Measurements from ENCODE around the gene ENTHD1.

Gene ENTHD1

DNA sequence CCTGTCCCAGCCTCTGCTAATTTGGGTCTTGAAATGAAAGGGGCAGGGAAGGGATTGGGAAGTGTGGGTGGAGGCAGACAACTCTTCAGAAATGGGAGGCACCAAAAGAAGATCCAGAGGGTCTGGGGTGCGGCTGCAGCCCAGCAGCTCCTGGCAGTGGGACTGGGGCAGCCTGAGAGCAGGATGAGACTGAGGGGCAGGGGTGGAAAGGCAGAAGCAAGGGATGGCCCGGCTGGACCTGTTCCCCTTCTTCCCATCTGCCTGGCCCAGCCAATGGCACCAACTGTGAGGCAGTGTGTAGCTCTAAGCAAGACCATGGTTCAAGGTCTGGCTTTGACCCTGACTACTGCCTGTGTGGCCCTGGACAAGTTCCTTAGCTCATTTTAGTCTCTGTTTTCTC, 160.4 kb downstream of the ENTHD1 start:
- DNase-seq (ENCODE audit: low read depth in 2 of 2), result no peak

DNA sequence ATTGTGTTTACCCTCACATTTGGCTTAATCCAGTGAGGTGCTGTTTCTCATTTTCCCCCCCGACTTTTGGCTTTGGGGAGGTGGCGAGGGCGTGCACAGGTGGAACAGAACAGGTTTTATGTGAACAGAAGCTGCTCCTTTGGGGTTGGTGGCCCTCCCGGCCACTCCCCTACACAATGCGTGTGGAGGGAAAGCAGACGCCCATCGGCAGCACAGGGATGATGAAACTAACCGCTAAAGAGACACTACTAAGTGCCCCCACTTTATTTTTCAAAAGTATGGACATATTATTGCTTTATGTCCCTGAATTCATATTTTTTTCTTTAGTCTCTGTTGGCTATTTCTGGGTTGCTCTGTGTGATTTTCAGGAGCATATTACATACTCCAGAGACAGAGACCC, 160.9 kb downstream of the ENTHD1 start:
- no peak for DNase-seq (ENCODE audit: low read depth in 2 of 2)

DNA sequence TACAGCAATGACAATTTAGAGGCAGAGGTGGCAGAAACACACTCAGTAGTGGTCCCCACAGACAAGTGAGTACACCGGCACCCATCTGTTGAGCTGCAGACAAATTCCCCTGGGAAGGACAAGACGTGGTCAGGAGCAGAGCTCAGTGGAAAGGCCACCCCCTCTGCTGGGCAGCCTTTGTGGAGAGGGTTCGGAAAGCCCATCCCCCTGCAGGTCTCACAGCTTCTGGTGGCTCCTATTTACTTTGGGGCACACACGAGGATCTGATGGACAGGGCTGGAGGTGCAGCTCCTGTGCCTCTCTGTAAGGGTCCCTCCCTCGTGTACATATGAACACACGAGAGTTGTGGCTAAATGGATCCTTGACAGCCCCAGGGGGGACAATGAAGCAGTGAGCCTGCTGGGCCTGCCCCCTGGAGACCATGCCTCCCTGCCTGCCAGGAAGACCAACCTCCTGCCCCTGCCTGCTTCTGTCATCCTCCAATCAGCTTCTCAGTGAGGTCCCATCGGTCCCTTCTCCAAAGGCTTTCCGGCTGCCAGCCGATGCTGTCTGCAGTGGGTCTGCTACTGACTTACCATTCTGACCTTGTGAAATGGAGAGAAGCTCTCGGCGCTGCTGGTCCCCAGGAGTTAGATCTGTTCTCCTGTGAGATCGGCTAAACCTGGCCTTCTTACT, 161.5 kb downstream of the ENTHD1 start:
- no peak for DNase-seq (ENCODE audit: low read depth in 2 of 2)

DNA sequence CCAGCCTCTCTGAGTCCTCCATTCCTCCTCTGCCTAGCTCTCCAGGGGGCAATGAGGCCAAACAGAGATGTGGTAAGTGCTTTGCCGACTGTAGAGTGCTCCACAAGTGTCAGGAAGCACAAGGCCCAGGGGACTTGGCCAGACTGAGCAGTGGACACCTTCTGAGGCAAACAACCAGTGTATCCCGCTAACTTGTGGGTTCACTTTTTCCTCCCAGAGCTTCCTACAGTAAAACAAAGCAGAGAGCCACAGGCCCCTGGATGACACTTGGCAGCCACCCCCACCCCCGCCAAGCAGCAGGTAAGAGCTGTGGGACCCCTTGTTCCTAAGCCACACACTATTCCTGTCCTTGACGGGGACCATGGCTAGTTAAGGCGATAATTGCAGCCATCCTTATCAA, 162.1 kb downstream of the ENTHD1 start:
- DNase-seq (ENCODE audit: low read depth in 2 of 2), result no peak

DNA sequence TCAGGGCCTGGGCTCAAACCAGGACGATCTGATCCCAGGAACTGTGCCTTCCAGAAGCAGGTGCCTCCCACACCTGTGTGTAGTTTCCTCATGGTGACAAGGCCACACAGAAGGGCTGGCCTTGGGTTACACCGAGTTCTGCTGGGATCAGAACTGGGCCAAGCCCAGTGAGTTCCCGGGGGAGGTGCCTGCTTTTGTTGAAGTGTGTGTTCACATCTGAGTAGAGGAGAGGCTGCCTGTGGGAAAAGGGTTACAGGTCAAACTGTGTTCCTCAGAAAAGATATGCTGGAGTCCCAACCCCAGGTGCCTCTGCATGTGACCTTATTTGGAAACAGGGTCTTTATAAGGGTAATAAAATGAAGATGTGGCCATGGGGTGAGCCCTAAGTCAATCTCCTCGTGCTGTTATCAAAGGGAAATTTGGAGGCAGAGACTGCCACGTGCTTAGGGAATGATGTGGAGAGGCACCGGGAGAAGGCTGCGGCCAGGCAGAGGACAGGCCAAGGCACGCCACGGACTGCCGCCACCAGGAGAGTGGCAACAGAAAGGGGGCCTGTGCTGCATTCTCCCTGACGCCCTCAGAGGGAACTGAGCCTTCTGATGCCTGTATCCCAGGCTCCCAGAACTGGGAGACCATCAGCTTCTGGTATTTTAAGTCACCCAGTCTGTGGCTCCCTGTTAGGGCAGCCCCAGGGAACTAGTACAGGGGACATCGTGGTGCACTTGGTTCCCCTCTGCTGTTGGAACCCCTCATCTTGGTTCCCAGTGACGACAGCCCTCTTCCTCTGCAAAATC, 164.2 kb downstream of the ENTHD1 start:
- DNase-seq (ENCODE audit: low read depth in 2 of 2), result no peak

DNA sequence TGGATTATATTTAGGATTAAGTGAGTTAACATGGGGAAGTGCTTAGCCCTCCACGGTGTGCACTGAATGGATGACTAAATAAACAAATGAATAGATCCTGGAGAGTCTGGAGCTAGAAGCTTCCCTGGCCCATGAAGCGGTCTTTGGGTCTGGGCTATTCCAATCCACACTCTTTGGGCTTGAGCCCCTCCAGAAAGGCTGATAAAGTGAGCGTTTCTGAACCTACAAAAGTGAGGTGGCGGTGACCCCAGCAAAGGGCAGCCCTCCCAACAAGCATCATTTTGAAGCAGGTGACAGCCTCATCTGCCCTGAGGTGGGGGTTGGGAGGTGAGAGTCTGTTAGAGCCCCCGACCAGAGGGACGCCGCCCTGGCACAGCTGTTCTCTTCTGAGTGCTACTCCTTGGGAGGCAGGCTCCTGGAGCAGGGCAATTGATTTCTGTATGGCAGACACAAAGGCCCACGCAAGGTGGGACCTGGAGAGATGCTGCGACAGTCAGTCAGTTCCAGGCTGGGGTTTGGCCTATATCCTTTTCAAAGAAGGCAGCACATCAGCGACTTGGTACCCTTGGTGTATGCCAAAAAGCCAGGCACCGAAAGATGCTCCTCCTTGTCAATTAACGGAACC, 165.2 kb downstream of the ENTHD1 start:
- no peak for DNase-seq (ENCODE audit: low read depth in 2 of 2)

DNA sequence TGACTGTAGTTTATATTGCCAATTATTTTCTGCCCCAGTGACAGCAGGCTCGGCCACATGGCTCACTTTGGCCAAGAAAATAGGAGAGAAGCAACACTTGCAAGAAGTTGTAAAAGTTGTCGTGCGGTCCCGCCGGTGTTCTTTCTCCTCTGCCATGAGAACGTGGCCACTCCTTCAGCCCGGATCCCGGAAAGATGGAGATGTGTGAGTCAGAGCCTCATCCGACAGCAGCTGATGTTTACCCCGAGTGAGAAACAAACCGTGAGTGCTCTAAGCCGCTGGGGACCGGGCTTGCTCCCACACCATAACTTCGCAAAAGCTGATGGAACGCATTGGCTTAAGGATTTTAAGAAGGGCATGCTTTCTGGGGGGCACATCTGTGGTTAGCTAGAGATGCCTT, 166.0 kb downstream of the ENTHD1 start:
- no peak for DNase-seq (ENCODE audit: low read depth in 2 of 2)

DNA sequence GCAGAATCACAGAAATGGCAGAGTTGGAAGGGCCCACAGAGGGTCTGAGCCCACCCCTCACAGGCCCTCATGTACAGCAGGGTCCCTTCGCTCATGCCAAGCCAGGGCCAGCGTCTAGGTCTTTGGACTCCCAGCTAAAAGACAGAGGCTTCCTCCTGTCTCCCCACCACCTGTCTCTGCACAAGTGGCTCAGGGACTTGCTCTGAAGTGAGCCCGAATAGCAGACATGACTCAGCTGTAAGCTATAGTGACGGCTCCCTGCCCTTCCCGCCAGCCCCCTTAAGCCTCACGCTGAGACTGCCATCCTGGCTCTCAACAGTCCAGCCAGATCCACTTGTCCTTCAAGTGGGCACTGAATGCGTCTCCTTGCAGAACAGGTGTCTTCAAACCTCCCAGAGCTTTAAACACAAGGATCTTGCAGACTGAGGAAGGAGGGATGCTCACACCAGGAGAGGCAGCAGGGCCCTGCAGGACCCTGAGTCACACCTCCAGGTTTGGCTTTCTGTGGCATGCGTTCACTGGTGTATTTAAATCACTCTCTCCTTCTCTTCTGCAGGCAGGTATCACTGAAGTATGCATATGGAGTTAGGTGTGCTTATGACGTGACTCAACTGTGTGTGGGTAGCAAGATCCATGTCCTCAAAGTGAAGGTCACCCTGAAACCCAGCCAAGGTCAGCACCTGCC, 168.1 kb downstream of the ENTHD1 start:
- DNase-seq (ENCODE audit: low read depth in 2 of 2), result no peak

DNA sequence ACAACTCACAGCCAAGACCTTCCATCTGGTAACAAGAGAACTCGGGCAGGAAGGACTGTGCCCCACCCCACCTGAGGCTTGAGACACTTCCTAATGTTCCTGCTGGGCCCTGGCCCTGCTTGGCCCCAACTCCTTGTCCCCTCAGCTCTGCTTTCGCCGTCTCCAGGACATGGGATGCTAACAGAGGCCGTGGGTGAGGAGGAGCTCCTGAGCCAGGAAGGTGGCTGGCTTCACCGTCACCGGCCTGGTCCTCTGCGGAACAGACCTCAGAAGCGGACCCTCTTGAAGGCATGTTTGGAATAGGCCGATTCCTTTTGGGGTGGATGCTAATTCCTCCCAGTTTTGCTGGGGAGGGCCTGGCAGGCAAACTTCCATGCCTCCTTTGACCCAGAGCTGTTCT, 168.7 kb downstream of the ENTHD1 start:
- DNase-seq (ENCODE audit: low read depth in 2 of 2), result no peak

DNA sequence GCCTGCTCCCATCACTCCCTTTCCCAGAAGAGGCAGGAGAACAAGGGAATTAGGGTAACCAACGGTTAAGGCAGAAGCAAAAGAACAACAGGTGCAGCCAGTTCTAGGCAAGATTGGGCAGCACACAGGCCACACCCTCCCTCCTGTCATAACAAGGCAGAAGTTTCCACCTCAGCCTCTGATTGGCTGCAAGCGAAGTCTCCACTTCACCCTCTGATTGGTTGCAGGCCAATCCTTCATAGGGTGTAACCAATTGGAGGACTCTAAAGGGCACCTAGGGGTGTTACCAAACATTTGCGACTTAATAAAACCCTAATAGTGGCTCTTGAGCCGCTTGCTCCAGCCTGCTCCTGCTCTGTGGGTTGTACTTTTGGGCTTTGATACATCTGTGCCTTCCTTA, 169.2 kb downstream of the ENTHD1 start:
- no peak for DNase-seq (ENCODE audit: low read depth in 2 of 2)

DNA sequence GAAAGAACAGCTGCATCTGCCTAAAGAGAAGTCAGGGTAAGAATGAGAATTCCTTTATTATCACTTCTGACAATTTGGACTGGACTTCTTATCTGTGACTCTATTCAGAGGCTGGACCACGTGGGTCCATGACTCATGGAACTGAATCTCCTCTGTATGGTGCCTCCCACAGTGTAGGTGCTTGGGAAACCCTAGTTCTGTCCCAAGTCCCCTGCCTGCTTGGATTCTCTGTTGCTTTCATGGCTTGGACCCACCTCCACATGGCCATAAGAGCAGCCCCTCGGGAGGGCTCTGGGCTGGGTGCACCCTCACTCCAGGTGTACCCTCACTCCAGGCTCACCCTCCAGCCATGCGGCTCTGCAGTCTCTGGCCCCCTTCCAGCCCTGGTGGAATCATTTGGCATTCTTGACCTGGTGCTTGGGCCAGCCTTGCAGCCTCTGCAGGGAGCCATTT, 169.6 kb downstream of the ENTHD1 start:
- no peak for DNase-seq (ENCODE audit: low read depth in 2 of 2)

DNA sequence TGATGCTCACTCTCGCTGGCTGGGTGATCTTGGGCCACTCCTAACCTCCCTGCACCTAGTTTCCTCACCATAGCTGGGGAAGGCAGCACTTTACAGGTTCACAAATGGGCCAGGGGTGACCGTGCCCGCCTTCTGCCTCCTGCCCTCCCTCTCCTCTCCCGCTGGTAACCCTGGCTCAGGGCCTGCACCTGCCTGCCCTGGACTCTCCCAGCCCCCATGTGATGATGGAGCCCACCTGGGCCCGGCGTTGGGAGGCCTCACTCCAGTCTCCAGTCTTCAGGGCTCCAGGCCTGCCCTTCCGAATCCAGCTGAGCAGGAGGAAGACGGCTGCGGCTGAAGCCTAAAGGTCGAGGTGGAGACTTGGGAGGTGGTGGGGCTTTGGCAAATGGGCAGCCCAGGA, 170.1 kb downstream of the ENTHD1 start:
- no peak for DNase-seq (ENCODE audit: low read depth in 2 of 2)

DNA sequence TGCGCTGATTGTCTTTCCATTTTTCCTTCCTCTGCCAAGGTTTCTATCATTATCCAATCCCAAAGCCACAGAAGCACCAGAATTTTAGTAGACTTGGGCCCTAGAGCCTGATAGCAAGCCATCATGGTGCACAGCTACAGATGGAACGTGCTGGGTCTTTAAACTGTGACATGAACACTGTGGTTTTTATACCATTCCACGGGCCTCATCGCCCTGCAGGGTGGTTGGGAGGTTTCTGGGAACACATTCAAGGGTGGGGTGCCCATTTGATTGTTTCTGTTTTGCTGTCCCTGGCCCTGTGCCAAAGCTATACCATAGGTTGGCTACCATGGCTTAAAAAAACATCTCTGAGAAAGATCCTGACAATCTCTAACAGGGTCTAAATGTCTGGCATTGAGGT, 171.1 kb downstream of the ENTHD1 start:
- no peak for DNase-seq (ENCODE audit: low read depth in 2 of 2)

DNA sequence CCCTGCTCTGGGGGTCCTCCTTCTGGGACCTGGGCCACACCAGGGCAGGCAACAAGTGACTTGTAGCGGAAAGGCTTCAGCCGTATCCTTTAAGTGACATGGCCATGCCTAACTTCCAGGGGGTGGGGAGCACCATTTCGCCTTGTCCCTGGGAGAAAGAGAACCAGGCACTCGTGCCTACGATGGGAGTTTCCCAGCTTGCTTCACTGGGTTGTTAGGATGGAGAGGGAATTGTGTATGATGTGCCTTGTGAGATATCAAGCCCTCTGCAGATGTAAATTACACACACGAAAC, 171.6 kb downstream of the ENTHD1 start:
- no peak for DNase-seq (ENCODE audit: low read depth in 2 of 2)

DNA sequence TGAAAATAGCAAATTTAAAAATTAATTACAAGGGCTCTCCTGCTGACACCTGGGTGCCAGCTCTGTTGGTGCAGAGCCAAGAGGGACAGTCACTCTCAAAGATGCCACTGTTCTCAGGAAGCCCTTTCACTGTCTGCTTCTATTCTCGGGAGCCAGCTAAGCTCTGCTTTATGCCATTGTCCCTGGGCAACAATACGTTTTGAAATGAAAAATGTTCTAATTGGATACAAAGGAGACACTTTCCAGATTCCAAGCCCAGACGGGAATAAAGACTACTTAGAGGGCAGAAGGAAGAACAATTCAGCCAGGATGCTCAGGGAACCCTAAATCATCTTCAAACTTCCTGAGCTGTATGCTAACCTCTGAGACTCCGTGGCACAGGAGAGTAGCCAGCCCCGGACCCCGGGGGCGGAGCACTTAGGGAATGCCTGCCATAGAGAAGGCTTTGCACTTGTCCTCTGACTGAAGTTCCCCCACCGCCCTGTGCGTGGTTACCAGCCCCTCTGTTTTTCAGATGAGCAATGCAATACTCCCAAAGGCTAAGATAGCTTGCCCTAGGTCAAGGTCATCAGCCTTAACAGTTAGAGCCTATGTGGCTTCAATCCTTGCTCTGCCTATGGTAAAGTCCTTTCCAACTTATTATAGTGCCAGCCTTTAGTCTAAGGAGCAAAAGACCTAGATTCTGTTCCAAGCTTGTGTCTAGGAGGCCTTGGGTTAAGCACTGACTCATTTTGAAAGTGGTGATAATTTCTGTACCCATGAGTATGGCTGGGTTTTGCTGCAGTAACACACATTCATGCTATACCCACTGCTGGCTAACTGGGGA, 172.1 kb downstream of the ENTHD1 start:
- DNase-seq (ENCODE audit: low read depth in 2 of 2), result no peak

DNA sequence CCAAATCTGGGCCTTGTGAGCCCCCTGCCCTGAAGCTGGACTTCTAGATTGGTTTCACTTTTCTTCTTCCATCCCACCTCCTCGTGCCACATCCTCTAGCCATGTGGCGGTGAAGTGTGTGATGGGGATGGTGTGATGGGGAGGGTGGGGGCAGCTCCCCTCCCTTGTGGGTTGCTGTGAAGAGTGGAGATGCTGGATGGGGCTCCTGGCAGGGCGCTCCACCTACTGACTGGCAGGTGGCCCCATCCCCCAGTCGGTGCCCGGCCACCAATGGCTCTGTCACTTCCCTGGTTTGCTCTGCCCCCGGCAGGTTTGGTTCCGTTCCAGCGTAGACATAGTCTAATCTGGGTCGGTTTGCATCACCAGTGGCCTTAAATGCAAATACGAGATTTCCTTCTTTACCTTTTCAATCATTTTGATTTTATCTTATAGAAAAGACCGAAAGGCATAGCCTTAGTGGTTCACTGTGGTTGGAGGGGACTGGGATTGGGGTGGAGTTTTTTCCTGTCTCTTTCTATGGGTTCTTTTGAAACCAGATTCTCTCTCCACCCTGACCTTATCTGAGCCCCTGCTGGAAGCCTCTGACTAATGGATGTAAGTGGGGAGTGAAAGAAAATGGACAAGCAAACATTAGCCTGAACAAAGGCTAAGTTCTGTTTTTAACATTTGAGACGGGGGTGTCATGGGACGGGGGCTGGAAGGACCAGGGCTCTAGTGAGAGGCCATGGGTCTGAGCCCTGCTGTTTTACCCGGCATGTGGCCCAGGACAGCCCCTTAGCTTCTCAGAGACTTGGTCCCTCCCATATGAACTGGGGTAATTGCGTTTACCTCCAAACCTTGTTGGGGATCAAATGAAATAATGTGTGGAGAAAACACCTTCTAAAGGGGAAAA, 173.8 kb downstream of the ENTHD1 start:
- no peak for DNase-seq (ENCODE audit: low read depth in 2 of 2)

DNA sequence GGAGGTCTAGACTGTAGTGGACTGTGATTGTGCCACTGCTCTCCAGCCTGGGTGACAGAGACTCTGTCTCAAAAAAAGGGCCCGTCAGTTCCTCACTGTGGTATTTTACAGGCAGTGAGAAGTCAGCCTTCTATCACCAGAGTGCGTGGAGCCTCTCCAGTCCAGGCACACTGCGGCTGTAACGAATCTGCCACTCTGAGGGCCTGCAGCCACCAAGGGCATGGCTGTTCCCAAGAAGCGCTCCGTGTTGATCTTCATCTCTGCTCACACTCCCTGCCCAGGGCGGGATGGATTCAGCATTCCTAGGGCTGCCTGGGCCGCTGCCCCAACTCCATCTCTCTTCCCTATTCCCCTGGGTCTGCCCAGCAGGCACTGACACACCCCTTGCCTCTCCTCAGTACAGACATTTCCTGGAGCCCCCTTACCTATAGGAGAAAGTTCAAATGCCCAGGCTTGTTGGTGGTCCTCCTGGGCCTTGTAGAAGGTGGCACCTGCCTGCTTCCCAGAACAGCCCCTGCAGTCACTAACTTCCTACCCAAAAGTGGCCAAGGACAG, 174.6 kb downstream of the ENTHD1 start:
- DNase-seq (ENCODE audit: low read depth in 2 of 2), result no peak

DNA sequence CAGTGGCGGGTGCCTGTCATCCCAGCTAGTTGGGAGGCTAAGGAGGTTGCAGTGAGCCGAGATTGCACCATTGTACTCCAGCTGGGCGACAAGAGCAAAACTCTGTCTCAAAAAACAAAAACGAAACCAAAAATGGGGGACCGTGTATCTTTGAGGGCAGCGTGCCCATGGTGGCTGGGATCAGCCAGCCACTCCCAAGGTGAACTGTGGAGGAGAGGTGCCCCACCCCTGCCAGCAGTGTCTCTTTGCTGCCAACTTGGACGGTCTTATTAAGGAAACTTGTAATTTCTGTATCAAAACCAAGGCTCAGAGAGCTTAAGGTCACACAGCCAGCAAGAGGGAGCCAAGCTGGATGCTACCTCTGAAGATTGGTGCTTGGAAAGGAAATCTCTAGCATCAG, 175.4 kb downstream of the ENTHD1 start:
- DNase-seq (ENCODE audit: low read depth in 2 of 2), result no peak

DNA sequence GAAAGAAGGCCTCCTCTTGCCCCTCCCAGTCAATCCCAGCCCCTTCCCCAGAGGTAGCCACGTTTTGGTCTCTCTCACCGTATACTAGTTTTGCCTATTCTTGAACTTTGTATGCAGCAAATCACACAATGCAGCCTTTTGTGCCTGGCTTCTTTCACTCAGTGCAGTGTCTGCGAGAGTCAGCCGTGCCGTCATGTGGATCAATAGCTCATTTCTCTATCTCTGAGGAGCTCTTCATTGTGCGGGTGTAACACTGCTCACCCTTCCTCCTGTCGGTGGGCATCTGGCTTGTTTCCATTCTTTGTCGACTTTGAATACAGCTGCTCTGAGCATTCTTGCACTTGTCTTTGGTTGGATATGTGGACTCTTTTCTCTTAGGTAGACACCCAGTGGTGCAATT, 176.5 kb downstream of the ENTHD1 start:
- DNase-seq (ENCODE audit: low read depth in 2 of 2), result no peak

DNA sequence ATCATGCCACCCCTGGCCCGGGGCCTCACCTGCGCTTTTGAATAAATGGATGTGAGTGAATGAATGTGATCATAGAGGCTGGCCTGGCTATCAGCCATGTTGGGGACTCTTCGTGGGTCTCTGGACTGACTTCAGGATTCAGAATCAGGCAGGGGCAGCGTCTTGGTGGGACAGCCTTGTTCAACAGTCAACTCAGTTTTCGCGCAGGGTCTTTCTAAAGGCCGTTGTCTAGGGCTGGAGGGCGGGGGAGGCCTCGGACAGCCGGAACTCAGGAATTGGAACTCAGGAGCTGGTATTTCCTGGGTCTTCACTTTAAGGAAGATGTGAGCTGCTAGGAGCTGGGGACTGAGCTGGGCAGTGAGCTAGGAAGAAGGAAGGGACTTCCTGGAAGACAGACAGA, 177.0 kb downstream of the ENTHD1 start:
- no peak for DNase-seq (ENCODE audit: low read depth in 2 of 2)

Measured in stimulated activated CD8-positive, alpha-beta memory T cell treated with anti-CD3 and anti-CD28 coated beads, Interleukin-7, amount 100 ng/mL, for 1 hour (primary cell).